T47D (cell line): ENCODE data around the gene TSHZ1.
"Not testable (repeated sequence)": the region's sequence is repeated elsewhere in the genome, so short reads cannot be mapped to it uniquely, and the experiment has no call there.

Source experiments
- DNase-seq, 2 experiments: peaks; one replicate each; pipeline versions ENCODE4 v3.0.0 to v3.0.0-alpha.2; 2011 to 2012; ENCODE audit warnings: low read depth in 1 of 2, low spot score in 1 of 2
- JUND ChIP-seq: IDR thresholded peaks from 2 replicates; pipeline ENCODE4 v1.6.1; 2012; ENCODE audit warnings: low read depth
- in situ Hi-C: cut with HindIII; loops from 2 replicates; pipeline ENCODE4 v1.10.0; 2016; ENCODE audit warnings: low sequenced_read_pairs, low pct_unique_long_range_greater_than_20kb

Gene TSHZ1

GRCh38 chr18:75317703-75318102 is 107.1 kb downstream of the TSHZ1 start:
- in situ Hi-C loops = no loop called here
- no peak for TF ChIP-seq JUND
- no peak for DNase-seq

GRCh38 chr18:75319905-75320304 is 109.3 kb downstream of the TSHZ1 start:
- no peak for DNase-seq
- in situ Hi-C loops = no loop called here
- TF ChIP-seq JUND = no peak

GRCh38 chr18:75320506-75320905 is 109.9 kb downstream of the TSHZ1 start:
- in situ Hi-C loops = no loop called here
- no peak for DNase-seq
- TF ChIP-seq JUND = no peak

- no peak for DNase-seq
- in situ Hi-C loops = no loop called here
- no peak for TF ChIP-seq JUND
These were observed 110.8 kb downstream of the TSHZ1 start for GRCh38 chr18:75321431-75321830.

- in situ Hi-C loops = no loop called here
- no peak for DNase-seq
- TF ChIP-seq JUND = no peak
These were observed 111.6 kb downstream of the TSHZ1 start for GRCh38 chr18:75322206-75322605.

GRCh38 chr18:75323821-75324585 is 113.4 kb downstream of the TSHZ1 start:
- TF ChIP-seq JUND = no peak
- in situ Hi-C loops = no loop called here
- no peak for DNase-seq

GRCh38 chr18:75324686-75325257 is 114.2 kb downstream of the TSHZ1 start:
- TF ChIP-seq JUND = no peak
- no peak for DNase-seq
- in situ Hi-C loops = no loop called here

- in situ Hi-C loops, DNase-seq: not testable (repeated sequence)
These were observed 119.2 kb downstream of the TSHZ1 start for GRCh38 chr18:75329753-75330152.

GRCh38 chr18:75330308-75330707 is 119.7 kb downstream of the TSHZ1 start:
- no peak for TF ChIP-seq JUND
- no peak for DNase-seq
- in situ Hi-C loops = no loop called here

- in situ Hi-C loops = no loop called here
- DNase-seq = no peak
- no peak for TF ChIP-seq JUND
These were observed 124.3 kb downstream of the TSHZ1 start for GRCh38 chr18:75334869-75335268.

- DNase-seq = no peak
- TF ChIP-seq JUND = no peak
- in situ Hi-C loops = no loop called here
These were observed 124.9 kb downstream of the TSHZ1 start for GRCh38 chr18:75335511-75335910.

- TF ChIP-seq JUND = no peak
- in situ Hi-C loops = no loop called here
- DNase-seq = no peak
These were observed 126.2 kb downstream of the TSHZ1 start for GRCh38 chr18:75336767-75337166.

GRCh38 chr18:75337348-75337747 is 126.8 kb downstream of the TSHZ1 start:
- TF ChIP-seq JUND = no peak
- in situ Hi-C loops = no loop called here
- no peak for DNase-seq

- TF ChIP-seq JUND = no peak
- DNase-seq = no peak
- in situ Hi-C loops = no loop called here
These were observed 128.0 kb downstream of the TSHZ1 start for GRCh38 chr18:75338631-75339030.
